OCI-LY3 (cell line): Measurements from ENCODE around the gene LINC01488.

Experiments
- H2AFZ ChIP-seq: fragments of 200-600, 300-600 bp; shearing (Covaris generic); 2 replicates; pipeline ENCODE4 v1.6.0; 2014; ENCODE audit warnings: antibody characterized with exemption, low read depth, low read length
- H3K27ac ChIP-seq: fragments of 200-600, 300-600 bp; sonication (generic); 2 replicates; pipeline ENCODE4 v1.5.1; 2014; ENCODE audit warnings: mild to moderate bottlenecking, low read length, moderate library complexity, mixed read lengths
- H3K27me3 ChIP-seq: fragments of 200-600, 300-600 bp; sonication (generic); 2 replicates; pipeline ENCODE4 v1.6.1; 2014; ENCODE audit warnings: low read depth, low read length, mixed read lengths
- H3K36me3 ChIP-seq: fragments of 200-600, 300-600 bp; sonication (generic); replicated peaks from 2 replicates; pipeline ENCODE3; 2014; ENCODE audit warnings: low read depth, low read length, mixed read lengths
- H3K4me1 ChIP-seq: fragments of 300-600, 200-600 bp; sonication (generic); 2 replicates; pipeline ENCODE4 v1.6.1; 2014; ENCODE audit warnings: low read length, mixed read lengths
- H3K4me2 ChIP-seq: fragments of 200-600, 300-600 bp; sonication (generic); 2 replicates; pipeline ENCODE4 v1.6.1; 2014; ENCODE audit warnings: low read length, mixed read lengths
- H3K4me3 ChIP-seq: fragments of 300-600, 200-600 bp; sonication (generic); 2 replicates; pipeline ENCODE4 v1.5.1; 2014; ENCODE audit warnings: antibody characterized with exemption, mild to moderate bottlenecking, low read length, moderate library complexity
- H3K79me2 ChIP-seq: fragments of 300-600, 200-600 bp; shearing (Covaris generic); 2 replicates; pipeline ENCODE4 v1.6.1; 2014; ENCODE audit warnings: mild to moderate bottlenecking, low read length, mixed read lengths
- H3K9ac ChIP-seq: fragments of 300-600, 200-600 bp; shearing (Covaris generic); 2 replicates; pipeline ENCODE4 v1.6.0; 2014; ENCODE audit warnings: mild to moderate bottlenecking, low read length, moderate library complexity
- H3K9me3 ChIP-seq: fragments of 200-600, 300-600 bp; shearing (Covaris generic); 2 replicates; pipeline ENCODE4 v1.6.1; 2014; ENCODE audit warnings: low read length, mixed read lengths; ENCODE audit not compliant: insufficient read depth
- H4K20me1 ChIP-seq: fragments of 200-600, 300-600 bp; sonication (generic); 2 replicates; pipeline ENCODE4 v1.6.1; 2016; ENCODE audit warnings: low read length, mixed read lengths; ENCODE audit not compliant: insufficient read depth
- EZH2phosphoT487 ChIP-seq: fragments of 200-600 bp; shearing (Covaris generic); IDR thresholded peaks from 2 replicates; pipeline ENCODE4 v1.6.1; 2018; ENCODE audit warnings: antibody characterized with exemption, mixed run types, low read depth
- TF ChIP-seq, protein P1 (sequence below): fragments of 200-600, 300-600 bp; sonication (generic); IDR thresholded peaks from 2 replicates; pipeline ENCODE4 v1.5.1; 2014; ENCODE audit warnings: antibody characterized with exemption, low read length, low read depth

Gene LINC01488

GRCh38 chr11:69488543-69488940 is 7.1 kb downstream of the LINC01488 start:
- no peaks in the 10 kb centered on the region for H3K4me1 ChIP-seq
- peaks cover 5% of the 10 kb centered on the region; the same call in 1 of the 2 replicates for H3K27me3 ChIP-seq
- H3K9me3 ChIP-seq: no peaks in the 10 kb centered on the region
- H3K36me3 ChIP-seq: no peaks in the 10 kb centered on the region
- no peaks in the 10 kb centered on the region for H4K20me1 ChIP-seq
- TF ChIP-seq, protein P1, sequence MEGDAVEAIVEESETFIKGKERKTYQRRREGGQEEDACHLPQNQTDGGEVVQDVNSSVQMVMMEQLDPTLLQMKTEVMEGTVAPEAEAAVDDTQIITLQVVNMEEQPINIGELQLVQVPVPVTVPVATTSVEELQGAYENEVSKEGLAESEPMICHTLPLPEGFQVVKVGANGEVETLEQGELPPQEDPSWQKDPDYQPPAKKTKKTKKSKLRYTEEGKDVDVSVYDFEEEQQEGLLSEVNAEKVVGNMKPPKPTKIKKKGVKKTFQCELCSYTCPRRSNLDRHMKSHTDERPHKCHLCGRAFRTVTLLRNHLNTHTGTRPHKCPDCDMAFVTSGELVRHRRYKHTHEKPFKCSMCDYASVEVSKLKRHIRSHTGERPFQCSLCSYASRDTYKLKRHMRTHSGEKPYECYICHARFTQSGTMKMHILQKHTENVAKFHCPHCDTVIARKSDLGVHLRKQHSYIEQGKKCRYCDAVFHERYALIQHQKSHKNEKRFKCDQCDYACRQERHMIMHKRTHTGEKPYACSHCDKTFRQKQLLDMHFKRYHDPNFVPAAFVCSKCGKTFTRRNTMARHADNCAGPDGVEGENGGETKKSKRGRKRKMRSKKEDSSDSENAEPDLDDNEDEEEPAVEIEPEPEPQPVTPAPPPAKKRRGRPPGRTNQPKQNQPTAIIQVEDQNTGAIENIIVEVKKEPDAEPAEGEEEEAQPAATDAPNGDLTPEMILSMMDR: no peak
- TF ChIP-seq EZH2phosphoT487: no peak
- no peak overlapping the region for H3K4me3 ChIP-seq
- H3K27ac ChIP-seq: no peak overlapping the region
- no peak overlapping the region for H3K4me2 ChIP-seq
- no peak overlapping the region for H3K9ac ChIP-seq
- no peaks in the 10 kb centered on the region for H3K79me2 ChIP-seq
- H2AFZ ChIP-seq: no peak overlapping the region

- Histone ChIP-seq H3K9me3 (no peaks in the 10 kb centered on the region), H2AFZ (no peak overlapping the region), H3K27me3 (peaks cover 10% of the 10 kb centered on the region; the same call in 1 of the 2 replicates), H3K36me3 (no peaks in the 10 kb centered on the region), H3K4me1 (no peaks in the 10 kb centered on the region), H3K4me3 (no peak overlapping the region), H3K9ac (no peak overlapping the region), H3K27ac (no peak overlapping the region), H3K4me2 (no peak overlapping the region), H3K79me2 (no peaks in the 10 kb centered on the region), H4K20me1 (no peaks in the 10 kb centered on the region)
- TF ChIP-seq, protein P1: no peak
- TF ChIP-seq EZH2phosphoT487: no peak
Measured at GRCh38 chr11:69489031-69489745, 7.7 kb downstream of the LINC01488 start.

- Histone ChIP-seq H3K9ac (no peak overlapping the region), H3K79me2 (no peaks in the 10 kb centered on the region), H3K9me3 (no peaks in the 10 kb centered on the region), H2AFZ (no peak overlapping the region), H3K27me3 (peaks cover 16% of the 10 kb centered on the region), H3K4me2 (no peak overlapping the region), H3K36me3 (no peaks in the 10 kb centered on the region), H3K4me1 (no peaks in the 10 kb centered on the region), H3K27ac (no peak overlapping the region), H4K20me1 (no peaks in the 10 kb centered on the region), H3K4me3 (no peak overlapping the region)
- no peak for TF ChIP-seq EZH2phosphoT487
- TF ChIP-seq, protein P1: no peak
Measured at GRCh38 chr11:69489746-69490365, 8.4 kb downstream of the LINC01488 start.

DNA sequence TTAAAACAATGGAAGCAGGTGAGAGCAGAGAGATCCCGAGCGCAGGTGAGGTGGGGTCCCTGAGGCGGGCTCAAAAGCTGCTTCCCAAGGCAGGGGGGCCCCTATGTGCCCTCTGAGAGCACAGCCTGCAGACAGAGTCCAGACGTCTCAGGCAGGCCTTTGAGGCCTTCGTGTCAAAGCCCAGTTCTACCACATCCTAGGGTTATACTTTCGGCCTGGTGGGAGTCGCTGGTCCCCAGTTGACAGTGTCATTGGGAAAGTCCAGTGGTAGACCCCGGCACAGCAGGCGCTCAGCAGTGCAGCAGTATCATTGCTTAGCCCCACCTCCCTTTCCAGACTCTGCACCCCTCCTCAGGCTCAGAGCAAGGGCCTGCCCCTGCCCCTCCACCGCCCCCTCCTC is 9.1 kb downstream of the LINC01488 start:
- Histone ChIP-seq H3K36me3 (no peaks in the 10 kb centered on the region), H3K9ac (no peak overlapping the region), H3K4me1 (no peaks in the 10 kb centered on the region), H2AFZ (no peak overlapping the region), H4K20me1 (no peaks in the 10 kb centered on the region), H3K79me2 (no peaks in the 10 kb centered on the region), H3K4me2 (no peak overlapping the region), H3K4me3 (no peak overlapping the region), H3K27me3 (peaks cover 17% of the 10 kb centered on the region), H3K27ac (no peak overlapping the region), H3K9me3 (no peaks in the 10 kb centered on the region)
- TF ChIP-seq, protein P1: no peak
